GM12875 (cell line): Measurements from ENCODE around the gene ZNF431.

ENCODE experiments used
- H3K4me3 ChIP-seq: one replicate; pipeline ENCODE4 v1.5.1; 2011; ENCODE audit warnings: low read depth, low read length, control low read depth
- TF ChIP-seq, protein P1 (sequence below): IDR thresholded peaks from 2 replicates; pipeline ENCODE4 v1.5.1; 2011; ENCODE audit warnings: low read depth, mild to moderate bottlenecking, control low read depth, inconsistent platforms, low read length, moderate library complexity, borderline replicate concordance; ENCODE audit not compliant: insufficient read depth

The ZNF431 gene

DNA sequence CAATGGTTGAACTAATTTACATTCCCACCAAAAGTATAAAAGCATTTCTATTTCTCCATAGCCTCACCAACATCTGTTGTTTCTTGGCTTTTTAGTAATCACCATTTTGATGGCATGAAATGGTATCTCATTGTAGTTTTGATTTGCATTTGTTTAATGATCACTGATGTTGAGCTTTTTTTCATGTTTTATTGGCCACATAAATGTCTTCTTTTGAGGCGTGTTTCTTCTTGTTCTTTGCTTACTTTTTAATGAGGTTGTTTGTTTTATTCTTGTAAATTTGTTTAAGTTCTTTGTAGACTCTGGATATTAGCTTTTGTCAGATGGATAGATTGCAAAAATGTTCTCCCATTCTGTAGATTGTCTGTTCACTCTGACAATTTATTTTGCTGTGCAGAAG is 31.7 kb upstream of the ZNF431 start:
- TF ChIP-seq, protein P1, sequence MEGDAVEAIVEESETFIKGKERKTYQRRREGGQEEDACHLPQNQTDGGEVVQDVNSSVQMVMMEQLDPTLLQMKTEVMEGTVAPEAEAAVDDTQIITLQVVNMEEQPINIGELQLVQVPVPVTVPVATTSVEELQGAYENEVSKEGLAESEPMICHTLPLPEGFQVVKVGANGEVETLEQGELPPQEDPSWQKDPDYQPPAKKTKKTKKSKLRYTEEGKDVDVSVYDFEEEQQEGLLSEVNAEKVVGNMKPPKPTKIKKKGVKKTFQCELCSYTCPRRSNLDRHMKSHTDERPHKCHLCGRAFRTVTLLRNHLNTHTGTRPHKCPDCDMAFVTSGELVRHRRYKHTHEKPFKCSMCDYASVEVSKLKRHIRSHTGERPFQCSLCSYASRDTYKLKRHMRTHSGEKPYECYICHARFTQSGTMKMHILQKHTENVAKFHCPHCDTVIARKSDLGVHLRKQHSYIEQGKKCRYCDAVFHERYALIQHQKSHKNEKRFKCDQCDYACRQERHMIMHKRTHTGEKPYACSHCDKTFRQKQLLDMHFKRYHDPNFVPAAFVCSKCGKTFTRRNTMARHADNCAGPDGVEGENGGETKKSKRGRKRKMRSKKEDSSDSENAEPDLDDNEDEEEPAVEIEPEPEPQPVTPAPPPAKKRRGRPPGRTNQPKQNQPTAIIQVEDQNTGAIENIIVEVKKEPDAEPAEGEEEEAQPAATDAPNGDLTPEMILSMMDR: no peak
- no peak overlapping the region for H3K4me3 ChIP-seq

DNA sequence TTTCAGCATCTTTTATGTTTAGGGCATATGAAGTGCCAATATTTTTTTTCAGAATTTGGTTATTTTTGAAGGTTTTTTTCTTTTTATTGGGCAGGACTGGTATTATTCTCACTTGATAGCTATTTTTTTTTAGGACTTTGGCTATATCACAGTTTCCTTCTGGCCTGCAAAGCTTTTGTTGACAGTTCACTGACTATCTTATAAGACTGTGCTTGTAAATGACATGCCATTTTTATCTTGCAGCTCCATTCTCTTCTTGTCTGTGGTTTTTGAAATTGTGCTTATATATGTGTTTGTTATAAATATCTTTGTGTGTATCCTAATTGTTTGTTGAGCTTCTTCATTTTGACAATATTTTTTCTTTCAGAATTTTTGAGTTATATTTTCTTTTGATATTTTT is 26.4 kb upstream of the ZNF431 start:
- TF ChIP-seq, protein P1: no peak
- H3K4me3 ChIP-seq: no peak overlapping the region

DNA sequence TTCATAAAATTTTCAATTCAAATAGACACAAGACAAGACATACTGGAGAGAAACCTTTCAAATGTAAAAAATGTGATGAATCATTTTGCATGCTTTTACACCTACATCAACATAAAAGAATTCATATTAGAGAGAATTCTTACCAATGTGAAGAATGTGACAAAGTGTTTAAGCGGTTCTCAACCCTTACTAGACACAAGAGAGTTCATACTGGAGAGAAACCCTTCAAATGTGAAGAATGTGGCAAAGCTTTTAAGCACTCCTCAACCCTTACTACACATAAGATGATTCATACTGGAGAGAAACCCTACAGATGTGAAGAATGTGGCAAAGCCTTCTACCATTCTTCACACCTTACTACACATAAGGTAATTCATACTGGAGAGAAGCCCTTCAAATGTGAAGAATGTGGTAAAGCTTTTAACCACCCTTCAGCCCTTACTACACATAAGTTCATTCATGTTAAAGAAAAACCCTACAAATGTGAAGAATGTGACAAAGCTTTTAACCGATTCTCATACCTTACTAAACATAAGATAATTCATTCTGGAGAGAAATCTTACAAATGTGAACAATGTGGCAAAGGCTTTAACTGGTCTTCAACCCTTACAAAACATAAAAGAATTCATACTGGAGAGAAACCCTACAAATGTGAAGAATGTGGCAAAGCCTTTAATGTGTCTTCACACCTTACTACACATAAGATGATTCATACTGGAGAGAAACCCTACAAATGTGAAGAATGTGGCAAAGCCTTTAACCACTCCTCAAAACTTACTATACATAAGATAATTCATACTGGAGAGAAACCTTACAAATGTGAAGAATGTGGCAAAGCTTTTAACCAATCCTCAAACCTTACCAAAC is 24.6 kb upstream of the ZNF431 start:
- no peak overlapping the region for H3K4me3 ChIP-seq
- TF ChIP-seq, protein P1: no peak

DNA sequence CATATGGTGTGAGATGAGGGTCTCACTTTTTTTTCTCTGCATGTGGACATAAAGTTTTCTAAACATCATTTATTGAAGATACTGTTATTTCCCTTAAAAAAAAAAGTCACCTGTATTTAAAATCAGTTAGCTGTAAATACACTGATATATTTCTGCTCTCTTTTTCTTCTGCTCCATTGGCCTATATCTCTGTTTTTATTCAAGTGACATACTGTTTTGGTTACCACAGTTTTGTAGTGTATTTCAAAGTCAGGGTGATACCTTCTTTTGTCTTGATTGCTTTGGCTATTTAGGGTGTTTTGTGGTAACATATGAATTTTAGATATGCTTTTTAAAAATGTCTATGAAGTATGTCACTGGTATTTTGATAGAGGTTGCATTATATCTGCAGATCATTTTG is 15.8 kb upstream of the ZNF431 start:
- TF ChIP-seq, protein P1: no peak

DNA sequence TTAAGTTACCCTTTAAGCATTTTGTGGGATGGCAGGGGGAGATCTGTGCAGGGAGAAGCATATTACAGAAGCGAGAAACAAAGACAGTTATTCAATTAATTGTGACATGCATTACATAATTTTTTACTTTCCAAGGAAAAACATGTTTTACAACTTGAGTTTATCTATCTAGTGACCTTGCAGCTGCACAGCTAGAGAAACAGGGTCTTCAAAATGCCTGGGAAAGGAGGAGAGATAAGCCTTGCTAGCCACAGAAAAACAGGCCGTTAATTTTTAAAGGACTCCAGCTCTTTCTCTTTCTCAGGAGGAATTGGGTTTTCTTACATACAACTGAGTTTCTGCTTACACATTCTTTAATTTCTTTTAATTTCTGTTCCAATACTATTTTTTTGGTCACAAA is 14.8 kb upstream of the ZNF431 start:
- H3K4me3 ChIP-seq: no peak overlapping the region
- TF ChIP-seq, protein P1: no peak

More for the DNA sequence above, 15.8 kb upstream of the ZNF431 start:
- H3K4me3 ChIP-seq: no peak overlapping the region

DNA sequence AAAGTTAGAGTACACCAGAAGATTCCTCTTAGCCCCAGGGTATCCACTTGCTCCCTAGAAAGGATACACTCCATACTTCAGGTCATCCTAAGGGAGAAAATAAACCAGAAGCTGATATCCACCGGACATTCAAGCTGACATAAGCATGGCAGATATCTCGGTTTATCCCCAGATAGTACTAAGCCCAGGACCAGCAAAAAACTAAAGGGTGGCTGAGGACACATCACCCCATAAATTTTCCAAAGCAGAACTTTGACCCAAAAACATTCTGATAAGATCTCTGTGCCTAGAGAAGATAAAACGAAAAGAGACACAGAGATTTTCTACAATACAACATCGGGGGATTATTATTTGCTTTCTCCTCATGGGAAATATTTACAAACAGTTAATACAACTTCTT is 13.9 kb upstream of the ZNF431 start:
- H3K4me3 ChIP-seq: no peak overlapping the region
- TF ChIP-seq, protein P1: no peak
